Dedifferentiated amniotic fluid mesenchymal stem cell (primary cell): ENCODE measurements around the gene AWAT2.

ENCODE experiments used
- DNase-seq: peaks from one replicate; pipeline ENCODE4 v3.0.0-alpha.2; 2016; ENCODE audit errors: extremely low spot score

AWAT2 gene

GRCh38 chrX:70049925-70050324 lies at the start of gene AWAT2:
AWAT2 (minus strand) TSS chrX:70049938; CDS start chrX:70049932, 6 bp downstream.
- no peak for DNase-seq

GRCh38 chrX:70096052-70096451 lies 46.3 kb upstream of the AWAT2 start:
- DNase-seq: no peak

- DNase-seq: no peak
These were observed 42.5 kb upstream of the AWAT2 start for GRCh38 chrX:70092247-70092646.

GRCh38 chrX:70089604-70090297 lies 40.0 kb upstream of the AWAT2 start:
- DNase-seq: no peak

GRCh38 chrX:70088751-70089150 lies 39.0 kb upstream of the AWAT2 start:
- DNase-seq: no peak

GRCh38 chrX:70087857-70088630 lies 38.3 kb upstream of the AWAT2 start:
- no peak for DNase-seq

GRCh38 chrX:70084592-70085240 lies 35.0 kb upstream of the AWAT2 start:
- no peak for DNase-seq

GRCh38 chrX:70082723-70083122 lies 33.0 kb upstream of the AWAT2 start:
- no peak for DNase-seq

- no peak for DNase-seq
These were observed 30.1 kb upstream of the AWAT2 start for GRCh38 chrX:70079870-70080269.

- no peak for DNase-seq
These were observed 29.6 kb upstream of the AWAT2 start for GRCh38 chrX:70079297-70079696.

GRCh38 chrX:70066646-70067045 lies 16.9 kb upstream of the AWAT2 start:
- DNase-seq: no peak

GRCh38 chrX:70062961-70063550 lies 13.3 kb upstream of the AWAT2 start:
- DNase-seq: no peak

GRCh38 chrX:70062076-70062475 lies 12.3 kb upstream of the AWAT2 start, which contains the start of gene OTUD6A:
OTUD6A (plus strand) TSS chrX:70062457; CDS start chrX:70062525, 68 bp downstream.
- no peak for DNase-seq

GRCh38 chrX:70054391-70054790 lies 4.7 kb upstream of the AWAT2 start:
- no peak for DNase-seq

- DNase-seq: no peak
These were observed 3.3 kb upstream of the AWAT2 start for GRCh38 chrX:70052895-70053615.

GRCh38 chrX:70049406-70049805 lies 332 bp downstream of the AWAT2 start:
- DNase-seq: no peak

GRCh38 chrX:70046978-70047377 lies 2.8 kb downstream of the AWAT2 start:
- no peak for DNase-seq

GRCh38 chrX:70044541-70045245 lies 5.0 kb downstream of the AWAT2 start:
- no peak for DNase-seq

GRCh38 chrX:70043685-70044084 lies 6.1 kb downstream of the AWAT2 start:
- DNase-seq: no peak

- no peak for DNase-seq
These were observed 7.1 kb downstream of the AWAT2 start for GRCh38 chrX:70042399-70043371.
